Loucy (cell line): ENCODE results near the gene ARL14.

Experiments
- H2AFZ ChIP-seq: fragments of 200-600 bp; sonication (generic); 2 replicates; pipeline ENCODE4 v1.6.0; 2016; ENCODE audit warnings: antibody characterized with exemption, mild to moderate bottlenecking, low read length, moderate library complexity
- H3F3A ChIP-seq: fragments of 200-600 bp; 2 replicates; pipeline ENCODE4 v1.6.0; 2016; ENCODE audit warnings: antibody characterized with exemption, low read depth, mild to moderate bottlenecking
- H3K27me3 ChIP-seq: fragments of 200-600 bp; sonication (generic); 2 replicates; pipeline ENCODE4 v1.6.1; 2014; ENCODE audit warnings: low read length, mild to moderate bottlenecking; ENCODE audit not compliant: insufficient read depth, poor library complexity, severe bottlenecking
- H3K36me3 ChIP-seq: fragments of 200-600 bp; sonication (generic); 2 replicates; pipeline ENCODE4 v1.6.1; 2016; ENCODE audit warnings: low read length; ENCODE audit not compliant: insufficient read depth
- H3K4me1 ChIP-seq: fragments of 200-600 bp; sonication (generic); 2 replicates; pipeline ENCODE4 v1.5.1; 2014; ENCODE audit warnings: low read length, mild to moderate bottlenecking; ENCODE audit not compliant: insufficient read depth, poor library complexity, severe bottlenecking
- H3K4me2 ChIP-seq: fragments of 200-600 bp; sonication (generic); 2 replicates; pipeline ENCODE4 v1.6.0; 2014; ENCODE audit warnings: antibody characterized with exemption, low read length, low read depth, mild to moderate bottlenecking; ENCODE audit not compliant: poor library complexity, severe bottlenecking
- H3K4me3 ChIP-seq: fragments of 200-600 bp; sonication (generic); 2 replicates; pipeline ENCODE4 v1.5.1; 2014; ENCODE audit warnings: low read length, mild to moderate bottlenecking, mixed read lengths; ENCODE audit not compliant: poor library complexity, severe bottlenecking
- H3K79me2 ChIP-seq: fragments of 200-600 bp; sonication (generic); 2 replicates; pipeline ENCODE4 v1.6.1; 2014; ENCODE audit warnings: low read length; ENCODE audit not compliant: insufficient read depth
- H3K9ac ChIP-seq: fragments of 200-600 bp; sonication (generic); 2 replicates; pipeline ENCODE4 v1.6.0; 2014; ENCODE audit warnings: mild to moderate bottlenecking, low read depth, low read length, moderate library complexity; ENCODE audit not compliant: poor library complexity, severe bottlenecking
- H3K9me2 ChIP-seq: fragments of 200-600 bp; sonication (generic); replicated peaks from 2 replicates; pipeline ENCODE4 v1.6.1; 2016; ENCODE audit warnings: low read depth, low read length, mixed read lengths
- H3K9me3 ChIP-seq: fragments of 200-600 bp; sonication (generic); 2 replicates; pipeline ENCODE4 v1.6.1; 2014; ENCODE audit warnings: mild to moderate bottlenecking, antibody characterized with exemption, low read length, low read depth; ENCODE audit not compliant: insufficient read depth
- H4K20me1 ChIP-seq: fragments of 200-600 bp; sonication (generic); 2 replicates; pipeline ENCODE4 v1.6.0; 2014; ENCODE audit warnings: antibody characterized with exemption, low read length, mild to moderate bottlenecking; ENCODE audit not compliant: insufficient read depth, poor library complexity, severe bottlenecking
- CTCF ChIP-seq: fragments of 200-600 bp; sonication (generic); conservative IDR thresholded peaks from 2 replicates; pipeline ENCODE4 v1.5.1; 2014; ENCODE audit warnings: mild to moderate bottlenecking, antibody characterized with exemption, low read length
- EZH2phosphoT487 ChIP-seq: fragments of 200-600 bp; IDR thresholded peaks from 2 replicates; pipeline ENCODE4 v1.6.1; 2018; ENCODE audit warnings: antibody characterized with exemption, mild to moderate bottlenecking, moderate library complexity, borderline replicate concordance

The ARL14 gene

GRCh38 chr3:160722331-160722730 is 45.4 kb downstream of the ARL14 start:
- Histone ChIP-seq H3K9me2 (no peaks in the 10 kb centered on the region), H3K4me3 (no peak overlapping the region), H3K79me2 (no peaks in the 10 kb centered on the region), H3F3A (no peaks in the 10 kb centered on the region), H3K36me3 (no peaks in the 10 kb centered on the region), H3K9ac (no peak overlapping the region), H3K4me2 (no peak overlapping the region), H3K4me1 (peaks cover 8% of the 10 kb centered on the region), H4K20me1 (no peaks in the 10 kb centered on the region), H2AFZ (no peak overlapping the region), H3K9me3 (no peaks in the 10 kb centered on the region), H3K27me3 (no peaks in the 10 kb centered on the region)
- TF ChIP-seq EZH2phosphoT487 (no peak), CTCF (no peak)

- H3K27me3 ChIP-seq: no peaks in the 10 kb centered on the region
- H3K9me2 ChIP-seq: no peaks in the 10 kb centered on the region
- H3K36me3 ChIP-seq: no peaks in the 10 kb centered on the region
- no peaks in the 10 kb centered on the region for H3K9me3 ChIP-seq
- H2AFZ ChIP-seq: no peak overlapping the region
- no peak overlapping the region for H3K4me2 ChIP-seq
- H3F3A ChIP-seq: no peaks in the 10 kb centered on the region
- H3K79me2 ChIP-seq: no peaks in the 10 kb centered on the region
- H3K4me3 ChIP-seq: no peak overlapping the region
- peaks cover 8% of the 10 kb centered on the region for H3K4me1 ChIP-seq
- H3K9ac ChIP-seq: no peak overlapping the region
- TF ChIP-seq CTCF: no peak
- no peak for TF ChIP-seq EZH2phosphoT487
- H4K20me1 ChIP-seq: no peaks in the 10 kb centered on the region
Observed at GRCh38 chr3:160725338-160725737, 48.4 kb downstream of the ARL14 start.
